H1 (cell line): ENCODE results near the gene HTR2B. TPM values are rescaled to one million over a fixed set of nuclear protein-coding genes. Genes with fewer than 3 reads are reported as not detected.
A peak's percentile ranks its signal among the peaks of the same experiment; 100 is the strongest.

Experiments used
- CTCF ChIA-PET: fragments of 300-600 bp; sonication (Branson Sonifier 250); formaldehyde crosslinking; loops from one replicate; lab custom pipeline; 2021; ENCODE audit not compliant: partially characterized antibody; lab: Charles Lee
- POLR2A ChIA-PET: fragments of 300-600 bp; sonication (Branson Sonifier 250); formaldehyde crosslinking; loops from one replicate; lab custom pipeline; 2021; ENCODE audit warnings: inconsistent platforms; ENCODE audit not compliant: partially characterized antibody; lab: Charles Lee
- DNase-seq, 2 experiments: peaks; one replicate each; pipeline versions ENCODE4 v3.0.0 to v3.0.0-alpha.2; 2010 to 2022; ENCODE audit warnings: low spot score in 2 of 2, low read depth in 1 of 2, mixed read lengths in 1 of 2
- FAIRE-seq: peaks from 2 replicates; lab custom pipeline; 2011; peaks lifted over from hg19 to GRCh38; lab: Jason Lieb, UNC
- H2AFZ ChIP-seq: 2 replicates; pipeline ENCODE4 v1.8.1; 2012; ENCODE audit warnings: low read length, inconsistent platforms
- H2AK5ac ChIP-seq: 2 replicates; pipeline ENCODE4 v1.6.1; 2013; ENCODE audit warnings: low read depth, low read length
- H2BK120ac ChIP-seq: replicated peaks from 2 replicates; pipeline ENCODE3; 2013; ENCODE audit warnings: low read depth, low read length, inconsistent platforms
- H2BK12ac ChIP-seq: 2 replicates; pipeline ENCODE4 v1.6.1; 2013; ENCODE audit warnings: low read depth, low read length
- H2BK15ac ChIP-seq: 2 replicates; pipeline ENCODE4 v1.6.1; 2013; ENCODE audit warnings: low read length
- H2BK20ac ChIP-seq: 2 replicates; pipeline ENCODE4 v1.6.1; 2013; ENCODE audit warnings: low read length
- H2BK5ac ChIP-seq: 2 replicates; pipeline ENCODE4 v1.6.1; 2013; ENCODE audit warnings: low read depth, low read length
- H3K14ac ChIP-seq: 2 replicates; pipeline ENCODE4 v1.6.1; 2013; ENCODE audit warnings: inconsistent platforms; ENCODE audit not compliant: insufficient read length
- H3K18ac ChIP-seq: 2 replicates; pipeline ENCODE4 v1.6.1; 2013; ENCODE audit warnings: low read length; ENCODE audit errors: extremely low read depth
- H3K23ac ChIP-seq: 2 replicates; pipeline ENCODE4 v1.6.1; 2013; ENCODE audit warnings: inconsistent platforms; ENCODE audit not compliant: insufficient read length
- H3K23me2 ChIP-seq: 2 replicates; pipeline ENCODE4 v1.6.1; 2013; ENCODE audit warnings: low read depth, low read length
- H3K27ac ChIP-seq: 2 replicates; pipeline ENCODE4 v1.6.1; 2011; ENCODE audit warnings: low read depth, low read length, inconsistent platforms
- H3K27me3 ChIP-seq, 4 experiments: replicated peaks in 1 of 4; 1 replicate in 1 of 4; 2 replicates in 3 of 4; pipeline versions ENCODE4 v1.6.1 to v1.8.1; 2011 to 2013; ENCODE audit warnings: low read length in 3 of 4, mild to moderate bottlenecking in 3 of 4, inconsistent platforms in 2 of 4, mixed read lengths in 2 of 4, moderate library complexity in 1 of 4; ENCODE audit not compliant: control insufficient read depth in 3 of 4, insufficient read depth in 3 of 4; ENCODE audit errors: extremely low read depth in 1 of 4
- H3K36me3 ChIP-seq, 4 experiments: 2 replicates each; pipeline versions ENCODE4 v1.6.1 to v1.8.1; 2011 to 2013; ENCODE audit warnings: mild to moderate bottlenecking in 4 of 4, low read length in 3 of 4, moderate library complexity in 2 of 4, control low read depth in 1 of 4, inconsistent platforms in 1 of 4; ENCODE audit not compliant: insufficient read depth in 4 of 4, control insufficient read depth in 2 of 4
- H3K4ac ChIP-seq: replicated peaks from 2 replicates; pipeline ENCODE3; 2013; ENCODE audit warnings: low read length, low read depth, mixed read lengths, inconsistent platforms; ENCODE audit not compliant: insufficient read length
- H3K4me1 ChIP-seq, 4 experiments: replicated peaks in 1 of 4; 1 replicate in 1 of 4; 2 replicates in 3 of 4; pipeline versions ENCODE4 v1.6.1 to v1.8.1; 2011 to 2013; ENCODE audit warnings: low read length in 3 of 4, inconsistent platforms in 2 of 4, mixed read lengths in 1 of 4; ENCODE audit not compliant: insufficient read depth in 4 of 4, control insufficient read depth in 3 of 4
- H3K4me2 ChIP-seq, 2 experiments: 2 replicates each; pipeline versions ENCODE4 v1.6.1 to v1.8.1; 2011 to 2013; ENCODE audit warnings: low read depth in 2 of 2, low read length in 2 of 2, control low read depth in 1 of 2, inconsistent platforms in 1 of 2, mild to moderate bottlenecking in 1 of 2; ENCODE audit not compliant: insufficient read depth in 1 of 2
- H3K4me3 ChIP-seq, 4 experiments: fragments of 200-600, 300-600 bp in 1 of 4; sonication (generic), shearing (Covaris generic), sonication (Bioruptor Twin) in 1 of 4; 2 replicates each; pipeline versions ENCODE4 v1.5.1 to v1.8.1; 2011 to 2016; ENCODE audit warnings: low read length in 4 of 4, low read depth in 3 of 4, control low read depth in 2 of 4, inconsistent platforms in 2 of 4, mild to moderate bottlenecking in 2 of 4, mixed read lengths in 1 of 4, moderate library complexity in 1 of 4; ENCODE audit not compliant: insufficient read depth in 2 of 4; ENCODE audit errors: extremely low read depth in 1 of 4
- H3K56ac ChIP-seq: replicated peaks from 2 replicates; pipeline ENCODE3; 2013; ENCODE audit warnings: low read depth, mild to moderate bottlenecking, mixed read lengths, low read length, inconsistent platforms; ENCODE audit not compliant: insufficient read length
- H3K79me1 ChIP-seq: 2 replicates; pipeline ENCODE4 v1.6.1; 2013; ENCODE audit warnings: low read depth, low read length, control low read depth
- H3K79me2 ChIP-seq, 2 experiments: 2 replicates each; pipeline versions ENCODE4 v1.6.1 to v1.8.1; 2012 to 2013; ENCODE audit warnings: low read length in 2 of 2, mild to moderate bottlenecking in 2 of 2, inconsistent platforms in 1 of 2; ENCODE audit not compliant: insufficient read depth in 2 of 2, control insufficient read depth in 1 of 2
- H3K9ac ChIP-seq, 4 experiments: replicated peaks in 1 of 4; 1 replicate in 1 of 4; 2 replicates in 3 of 4; pipeline versions ENCODE4 v1.6.1 to v1.8.1; 2011 to 2013; ENCODE audit warnings: low read depth in 3 of 4, low read length in 3 of 4, control low read depth in 2 of 4, mild to moderate bottlenecking in 2 of 4, moderate library complexity in 2 of 4, inconsistent platforms in 1 of 4; ENCODE audit errors: extremely low read depth in 1 of 4
- H3K9me3 ChIP-seq, 2 experiments: 2 replicates each; pipeline versions ENCODE4 v1.6.1 to v1.8.1; 2012 to 2013; ENCODE audit warnings: mild to moderate bottlenecking in 2 of 2, moderate library complexity in 2 of 2, control low read depth in 1 of 2, inconsistent platforms in 1 of 2, low read depth in 1 of 2, low read length in 1 of 2, mixed read lengths in 1 of 2; ENCODE audit not compliant: insufficient read depth in 2 of 2
- H4K20me1 ChIP-seq, 2 experiments: replicated peaks in 1 of 2; 2 replicates each; pipeline versions ENCODE3 to v1.8.1; 2011 to 2013; ENCODE audit warnings: inconsistent platforms in 2 of 2, low read length in 2 of 2, mild to moderate bottlenecking in 1 of 2; ENCODE audit not compliant: insufficient read depth in 2 of 2, control insufficient read depth in 1 of 2
- H4K5ac ChIP-seq: 2 replicates; pipeline ENCODE4 v1.6.1; 2013; ENCODE audit warnings: low read length, low read depth, mixed read lengths, inconsistent platforms; ENCODE audit not compliant: insufficient read length
- H4K8ac ChIP-seq: 2 replicates; pipeline ENCODE4 v1.8.0; 2013; ENCODE audit warnings: mild to moderate bottlenecking, moderate library complexity, low read length, inconsistent platforms; ENCODE audit not compliant: insufficient read depth; ENCODE audit errors: extremely low read depth
- H4K91ac ChIP-seq: replicated peaks from 2 replicates; pipeline ENCODE3; 2013; ENCODE audit warnings: low read length, mixed read lengths, inconsistent platforms; ENCODE audit not compliant: insufficient read length
- CEBPB ChIP-seq: IDR thresholded peaks from 2 replicates; pipeline ENCODE4 v1.6.1; 2012; ENCODE audit warnings: low read depth, low read length
- CHD2 ChIP-seq: IDR thresholded peaks from 2 replicates; pipeline ENCODE4 v1.6.1; 2012; ENCODE audit warnings: low read length, improper control_type of control experiment
- EGR1 ChIP-seq: IDR thresholded peaks from 2 replicates; pipeline ENCODE4 v1.6.1; 2011; ENCODE audit warnings: low read depth, low read length, borderline replicate concordance
- RAD21 ChIP-seq, 2 experiments: IDR thresholded peaks in 1 of 2; conservative IDR thresholded peaks in 1 of 2; 2 replicates each; pipeline ENCODE4 v1.6.1; 2011; ENCODE audit warnings: low read depth in 2 of 2, low read length in 2 of 2, improper control_type of control experiment in 1 of 2, inconsistent platforms in 1 of 2, mild to moderate bottlenecking in 1 of 2, moderate library complexity in 1 of 2
- SAP30 ChIP-seq: fragments of 300-600 bp; sonication (generic); IDR thresholded peaks from 2 replicates; pipeline ENCODE4 v1.7.1; 2012; ENCODE audit warnings: low read length, moderate library complexity, mild to moderate bottlenecking, inconsistent platforms; ENCODE audit not compliant: insufficient read depth, insufficient replicate concordance
- WGBS, 2 experiments: shearing (Covaris generic) in 1 of 2; methylation state at CpG; one replicate each; pipeline versions ENCODE4 v1.1.6 to v1.1.7; 2013 to 2015; ENCODE audit warnings: low lambda C conversion rate in 2 of 2, mixed read lengths in 2 of 2, inconsistent platforms in 1 of 2, low coverage in 1 of 2, missing lambda C conversion rate in 1 of 2; ENCODE audit not compliant: insufficient replicate concordance in 2 of 2, insufficient coverage in 1 of 2, insufficient read length in 1 of 2; ENCODE audit errors: extremely low coverage in 1 of 2, missing lambda C conversion rate in 1 of 2; 5-methylcytosine and 5-hydroxymethylcytosine counted together
- polyA plus RNA-seq, 7 experiments: library from polyadenylated mRNA; depleted of rRNA in 3 of 7; stranded (reverse) in 5 of 7; unstranded in 2 of 7; fragments of >200 nt in 5 of 7; fragments of 200-250 nt in 2 of 7; gene quantifications; 1 replicate in 5 of 7; 2 replicates in 1 of 7; 4 replicates in 1 of 7; pipeline versions ENCODE4 v1.2.1 to v1.2.3, GENCODE V29; 2011 to 2013; ENCODE audit warnings: missing spikeins in 2 of 7, mixed read lengths in 2 of 7
- total RNA-seq: library from RNA; stranded (reverse); fragmentation: NEBNext Ultra II Directional; extraction: Animal tissue kit (Norgen Biotek cat#: 25700); gene quantifications from 2 replicates; pipeline ENCODE4 v1.2.1, GENCODE V29; 2021
- TF ChIP-seq, protein P1 (sequence below), 3 experiments: IDR thresholded peaks; 1 replicate in 2 of 3; 2 replicates in 1 of 3; pipeline versions ENCODE4 v1.5.1 to v1.6.1; 2011; ENCODE audit warnings: low read length in 3 of 3, mild to moderate bottlenecking in 3 of 3, inconsistent platforms in 2 of 3, low read depth in 1 of 3, moderate library complexity in 1 of 3; ENCODE audit not compliant: insufficient read depth in 1 of 3; ENCODE audit errors: control extremely low read depth in 1 of 3

Gene HTR2B
- total and polyA plus RNA-seq, 2 of the 8 experiments (the other 6 are each of a cell fraction or from before 2014, with no cell fraction given): not detected

DNA sequence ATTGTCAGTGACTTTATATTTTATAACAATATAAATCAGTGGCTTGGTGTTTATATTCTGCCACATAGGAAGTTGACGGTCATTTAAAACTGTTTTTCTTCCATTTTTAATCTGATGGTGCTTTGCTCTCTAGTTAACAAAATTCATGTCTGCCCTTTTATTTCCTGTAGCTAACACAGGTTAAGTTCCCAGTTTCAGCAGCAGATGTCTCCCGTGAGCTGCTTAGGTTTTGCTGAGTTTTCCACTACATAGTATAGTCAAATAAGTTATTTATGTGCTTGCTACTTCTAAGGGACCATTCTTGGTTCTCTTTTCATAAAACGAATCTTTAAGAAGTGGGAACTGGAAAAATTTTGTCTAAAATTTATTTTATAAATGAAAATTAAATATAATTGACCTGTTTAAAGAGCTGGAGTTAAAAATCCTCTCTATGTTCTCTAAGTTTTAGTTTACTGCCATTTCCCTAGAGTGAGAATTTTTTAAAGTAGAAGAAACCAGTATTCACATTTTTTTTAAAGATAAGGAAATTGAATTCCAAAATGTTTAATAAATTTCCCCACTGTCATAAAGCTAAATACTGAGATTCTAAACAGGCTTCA, 20.6 kb downstream of the HTR2B start:
- DNase-seq (peak in 1 of 2 experiments; percentile 64), FAIRE-seq (peak; percentile 72)
- Histone ChIP-seq H3K23ac (no peak overlapping the region), H3K9ac (no peak overlapping the region), H3K79me2 (peaks cover 0 to 3% of the 10 kb centered on the region in 2 experiments; a peak in 1 of 4 replicates), H3K4me3 (no peak overlapping the region), H3K4me2 (no peak overlapping the region), H2AK5ac (no peak overlapping the region), H3K36me3 (peaks cover 2 to 32% (median 16%) of the 10 kb centered on the region in 4 experiments; a peak in 7 of 8 replicates), H3K9me3 (peaks cover 16 to 18% of the 10 kb centered on the region in 2 experiments), H3K56ac (no peak overlapping the region), H3K79me1 (no peaks in the 10 kb centered on the region; the same call in 1 of the 2 replicates), H2AFZ (no peak overlapping the region), H4K5ac (no peak overlapping the region), H2BK120ac (no peak overlapping the region), H3K27ac (no peak overlapping the region), H4K20me1 (no peaks in the 10 kb centered on the region), H3K23me2 (no peaks in the 10 kb centered on the region), H2BK15ac (no peak overlapping the region), H3K4me1 (no peaks in the 10 kb centered on the region), H2BK5ac (no peak overlapping the region), H3K27me3 (no peaks in the 10 kb centered on the region), H3K18ac (no peak overlapping the region), H2BK12ac (no peak overlapping the region), H3K14ac (no peak overlapping the region), H4K8ac (no peak overlapping the region), H2BK20ac (no peak overlapping the region), H4K91ac (no peak overlapping the region), H3K4ac (no peak overlapping the region)
- 51% methylated on average over 3 of the region's 3 CpGs; no CpG with 5 or more reads in 1 of the 2 experiments for WGBS, 2 experiments
- POLR2A ChIA-PET: interaction anchor here (0.8 to 2.0 kb wide), 4 partner anchors 8 to 360 kb away, joined by 3 to 8 read pairs (median 5); partner anchors contain the start of gene NCL
- CTCF ChIA-PET: interaction anchor here (0.7 to 2.9 kb wide), 31 partner anchors 9 to 354 kb away, joined by 3 to 17 read pairs (median 3); partner anchors contain the start of gene ARMC9
- TF ChIP-seq SAP30 (no peak), CHD2 (no peak), EGR1 (no peak), RAD21 (IDR thresholded peaks at IDR 0.05 in 1 of 2, conservative IDR thresholded peaks at IDR 0.05 in 1 of 2; ENCODE audit: low read depth in 2 of 2, low read length in 2 of 2) (peak; percentile 80 to 83), CEBPB (no peak)
- TF ChIP-seq, protein P1, sequence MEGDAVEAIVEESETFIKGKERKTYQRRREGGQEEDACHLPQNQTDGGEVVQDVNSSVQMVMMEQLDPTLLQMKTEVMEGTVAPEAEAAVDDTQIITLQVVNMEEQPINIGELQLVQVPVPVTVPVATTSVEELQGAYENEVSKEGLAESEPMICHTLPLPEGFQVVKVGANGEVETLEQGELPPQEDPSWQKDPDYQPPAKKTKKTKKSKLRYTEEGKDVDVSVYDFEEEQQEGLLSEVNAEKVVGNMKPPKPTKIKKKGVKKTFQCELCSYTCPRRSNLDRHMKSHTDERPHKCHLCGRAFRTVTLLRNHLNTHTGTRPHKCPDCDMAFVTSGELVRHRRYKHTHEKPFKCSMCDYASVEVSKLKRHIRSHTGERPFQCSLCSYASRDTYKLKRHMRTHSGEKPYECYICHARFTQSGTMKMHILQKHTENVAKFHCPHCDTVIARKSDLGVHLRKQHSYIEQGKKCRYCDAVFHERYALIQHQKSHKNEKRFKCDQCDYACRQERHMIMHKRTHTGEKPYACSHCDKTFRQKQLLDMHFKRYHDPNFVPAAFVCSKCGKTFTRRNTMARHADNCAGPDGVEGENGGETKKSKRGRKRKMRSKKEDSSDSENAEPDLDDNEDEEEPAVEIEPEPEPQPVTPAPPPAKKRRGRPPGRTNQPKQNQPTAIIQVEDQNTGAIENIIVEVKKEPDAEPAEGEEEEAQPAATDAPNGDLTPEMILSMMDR (IDR thresholded peaks at IDR 0.05; ENCODE audit: control extremely low read depth in 1 of 3, insufficient read depth in 1 of 3, low read depth in 1 of 3, low read length in 3 of 3): peak in 2 of 3 experiments; percentile 67 to 70; a peak in 3 of 4 replicates
